Hematopoietic multipotent progenitor cell treated with erythropoietin and hydrocortisone succinate and interleukin-3 and kit ligand, for 17 days (in vitro differentiated cells): Measurements from ENCODE around the gene THADA.
"Not testable (repeated sequence)": the region's sequence is repeated elsewhere in the genome, so short reads cannot be mapped to it uniquely, and the experiment has no call there.

Experiments
- DNase-seq: peaks from one replicate; pipeline ENCODE4 v3.0.0-alpha.2; 2015; ENCODE audit warnings: low spot score

THADA gene

DNA sequence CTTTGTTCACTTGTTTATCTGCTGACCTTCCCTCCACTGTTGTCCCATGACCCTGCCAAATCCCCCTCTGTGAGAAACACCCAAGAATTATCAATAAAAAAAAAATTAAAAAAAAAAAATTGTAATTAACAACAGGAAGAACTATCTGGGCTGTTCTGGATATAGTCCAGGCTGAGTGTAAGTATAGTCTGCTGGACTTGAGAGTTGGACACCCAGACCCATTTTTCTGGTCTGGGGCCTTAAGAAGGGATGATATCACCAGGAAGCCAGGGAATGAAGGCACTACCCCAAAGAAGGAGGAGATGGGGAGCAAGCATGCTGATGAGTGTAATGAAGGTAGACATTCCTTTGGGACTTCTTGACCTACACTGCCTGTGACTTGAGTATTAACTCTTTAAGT is 297.3 kb downstream of the THADA start:
- DNase-seq = no peak

DNA sequence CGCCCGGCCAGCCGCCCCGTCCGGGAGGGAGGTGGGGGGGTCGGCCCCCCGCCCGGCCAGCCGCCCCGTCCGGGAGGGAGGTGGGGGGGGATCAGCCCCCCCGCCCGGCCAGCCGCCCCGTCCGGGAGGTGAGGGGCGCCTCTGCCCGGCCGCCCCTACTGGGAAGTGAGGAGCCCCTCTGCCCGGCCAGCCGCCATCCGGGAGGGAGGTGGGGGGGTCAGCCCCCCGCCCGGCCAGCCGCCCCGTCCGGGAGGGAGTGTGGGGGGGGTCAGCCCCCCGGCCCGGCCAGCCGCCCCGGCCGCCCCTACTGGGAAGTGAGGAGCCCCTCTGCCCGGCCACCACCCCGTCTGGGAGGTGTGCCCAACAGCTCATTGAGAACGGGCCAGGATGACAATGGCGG is 298.1 kb downstream of the THADA start:
- DNase-seq = not testable (repeated sequence)

DNA sequence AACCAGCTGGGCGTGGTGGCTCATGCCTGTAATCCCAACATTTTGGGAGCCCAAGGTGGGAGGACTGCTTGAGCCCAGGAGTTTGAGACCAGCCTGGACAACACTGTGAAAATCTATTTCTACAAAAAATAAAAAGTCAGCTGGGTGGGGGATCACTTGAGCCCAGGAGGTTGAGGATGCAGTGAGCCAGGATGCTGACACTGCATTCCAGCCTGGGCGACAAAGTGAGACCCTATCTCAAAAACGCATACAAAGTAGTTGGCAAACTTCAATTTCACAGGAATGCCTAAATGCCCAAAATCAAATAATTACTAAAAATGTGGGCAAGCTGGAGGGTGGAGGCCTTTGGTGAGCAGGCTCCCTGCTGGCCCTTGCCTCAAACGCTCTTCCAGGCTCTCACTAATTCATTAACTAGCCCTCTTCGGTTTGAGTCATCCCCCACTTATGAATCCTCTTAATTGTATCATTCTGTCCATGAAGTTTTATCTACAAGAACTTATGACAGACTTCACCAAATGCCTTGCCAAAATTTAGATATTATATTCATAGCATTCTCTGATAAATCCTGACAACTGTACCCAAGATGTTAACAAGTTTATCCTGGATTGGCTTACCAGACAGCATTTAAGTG is 300.8 kb downstream of the THADA start:
- DNase-seq = no peak

DNA sequence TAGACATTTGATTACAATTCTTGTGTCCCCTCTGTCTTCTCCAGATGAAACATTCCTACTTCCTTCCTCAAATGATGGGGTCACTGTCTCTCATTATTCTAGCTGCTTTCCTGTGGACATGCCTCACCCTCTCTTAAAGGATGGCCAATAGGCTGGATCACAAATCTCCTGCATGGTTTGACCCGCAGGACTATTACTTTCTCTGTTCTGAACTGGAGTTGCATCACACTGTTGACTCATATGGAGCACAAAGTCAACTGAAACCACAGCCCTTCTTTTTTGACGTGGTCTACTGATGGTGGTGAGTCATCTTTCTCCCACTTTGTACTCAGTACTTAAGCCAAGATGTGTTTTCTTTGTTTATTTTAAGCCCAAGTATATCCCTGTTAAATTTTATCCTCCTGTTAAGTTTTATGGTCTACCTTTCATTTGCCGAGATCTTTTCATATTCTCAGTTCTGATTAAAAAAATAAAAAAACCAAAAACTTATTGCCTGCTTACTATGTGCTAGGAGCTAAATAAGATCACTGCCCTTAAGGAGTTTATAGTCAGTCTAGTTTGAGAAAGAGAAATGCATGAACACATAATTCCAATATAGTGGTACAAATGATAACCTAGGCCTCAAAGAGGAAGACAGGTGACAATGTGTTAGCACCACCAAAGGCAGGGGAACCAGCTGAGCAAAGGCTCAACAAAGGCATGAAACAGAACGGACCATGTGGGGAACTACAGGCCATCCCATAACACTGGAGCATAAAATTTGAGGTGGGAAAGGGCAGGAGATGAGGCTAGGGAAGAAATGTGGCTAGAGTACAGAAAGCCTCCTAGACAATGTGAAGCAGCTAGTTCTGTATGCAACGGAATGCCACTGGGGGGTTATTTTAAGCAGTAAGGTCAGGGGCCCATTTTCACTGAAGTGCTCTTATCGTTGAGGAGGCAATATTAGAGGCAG is 301.8 kb downstream of the THADA start:
- DNase-seq = no peak

DNA sequence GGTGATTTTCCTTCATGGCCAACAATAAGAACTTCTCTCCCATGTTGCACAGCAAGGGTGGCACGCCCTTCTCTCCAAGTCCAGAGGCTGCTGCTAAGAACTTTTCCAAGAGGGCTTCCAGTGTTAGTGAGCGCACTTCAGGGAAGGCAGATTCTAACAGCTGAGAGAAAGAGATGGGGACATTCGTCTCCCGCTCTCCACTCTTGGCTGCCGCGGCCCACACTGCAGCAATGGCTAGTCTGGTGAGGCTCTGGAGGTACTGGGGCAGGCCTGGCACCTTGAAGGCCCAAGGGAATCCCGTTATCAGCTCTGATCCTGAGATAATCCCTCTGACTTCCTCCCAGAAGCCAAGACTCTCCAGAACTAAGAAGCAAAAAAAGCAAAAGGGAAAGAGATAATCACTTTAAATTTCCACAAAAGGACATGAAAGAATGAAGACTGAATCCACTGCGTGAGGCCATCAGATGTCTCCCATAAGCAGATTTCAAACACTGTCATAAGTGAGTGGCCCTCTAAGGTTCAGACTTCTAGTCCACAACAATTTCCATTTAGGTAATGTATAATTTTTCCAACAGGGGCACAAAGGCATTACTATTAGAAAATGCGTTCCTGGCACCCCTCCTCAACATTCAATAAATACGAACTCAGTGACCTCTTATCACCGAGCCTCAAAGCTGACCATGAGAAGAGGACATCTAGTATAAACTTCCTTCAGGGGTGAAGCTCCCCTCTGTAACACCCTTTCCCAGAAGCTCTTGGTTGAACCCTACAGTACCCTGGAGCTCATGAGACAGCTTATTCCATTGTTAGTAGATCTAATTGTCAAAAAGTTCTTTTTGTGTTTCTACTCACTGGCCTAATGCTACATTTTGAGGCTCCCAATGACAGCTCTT is 302.7 kb downstream of the THADA start:
- no peak for DNase-seq

DNA sequence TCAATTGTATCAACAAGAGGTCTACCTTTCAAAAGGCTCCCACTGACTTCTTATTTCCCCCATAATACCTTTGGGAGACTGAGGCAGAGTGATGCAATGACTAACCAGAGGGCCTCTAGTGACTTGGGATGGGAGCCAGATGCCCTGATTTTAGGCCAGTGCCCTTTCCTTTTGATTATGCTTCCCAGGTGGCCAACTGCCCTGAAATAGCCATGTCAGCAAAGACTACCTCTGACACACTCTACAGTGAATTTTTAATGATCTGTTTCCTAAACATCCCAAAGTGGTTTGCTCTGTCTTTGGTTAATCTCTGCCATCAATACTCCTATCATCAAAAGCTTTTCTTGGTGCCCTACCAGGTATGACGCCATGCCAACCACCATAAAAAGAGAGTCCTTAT is 303.5 kb downstream of the THADA start:
- DNase-seq = no peak

DNA sequence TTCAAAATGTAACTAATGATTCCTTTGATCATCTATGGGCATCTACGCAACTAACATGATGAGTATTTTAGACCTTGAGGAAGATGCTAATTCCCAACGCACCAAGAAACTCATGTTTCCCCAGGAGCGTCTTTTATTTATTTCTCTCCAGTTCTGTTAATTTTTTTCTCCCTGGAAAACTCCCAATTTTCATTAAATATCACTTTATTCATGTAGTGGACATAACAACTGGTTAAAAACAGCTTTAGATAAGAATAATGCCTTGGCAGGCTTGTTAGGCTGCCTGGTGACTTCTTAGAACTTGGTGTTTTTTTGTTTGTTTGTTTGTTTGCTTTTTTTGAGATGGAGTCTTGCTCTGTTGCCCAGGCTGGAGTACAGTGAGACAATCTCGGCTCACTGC is 306.5 kb downstream of the THADA start:
- no peak for DNase-seq

DNA sequence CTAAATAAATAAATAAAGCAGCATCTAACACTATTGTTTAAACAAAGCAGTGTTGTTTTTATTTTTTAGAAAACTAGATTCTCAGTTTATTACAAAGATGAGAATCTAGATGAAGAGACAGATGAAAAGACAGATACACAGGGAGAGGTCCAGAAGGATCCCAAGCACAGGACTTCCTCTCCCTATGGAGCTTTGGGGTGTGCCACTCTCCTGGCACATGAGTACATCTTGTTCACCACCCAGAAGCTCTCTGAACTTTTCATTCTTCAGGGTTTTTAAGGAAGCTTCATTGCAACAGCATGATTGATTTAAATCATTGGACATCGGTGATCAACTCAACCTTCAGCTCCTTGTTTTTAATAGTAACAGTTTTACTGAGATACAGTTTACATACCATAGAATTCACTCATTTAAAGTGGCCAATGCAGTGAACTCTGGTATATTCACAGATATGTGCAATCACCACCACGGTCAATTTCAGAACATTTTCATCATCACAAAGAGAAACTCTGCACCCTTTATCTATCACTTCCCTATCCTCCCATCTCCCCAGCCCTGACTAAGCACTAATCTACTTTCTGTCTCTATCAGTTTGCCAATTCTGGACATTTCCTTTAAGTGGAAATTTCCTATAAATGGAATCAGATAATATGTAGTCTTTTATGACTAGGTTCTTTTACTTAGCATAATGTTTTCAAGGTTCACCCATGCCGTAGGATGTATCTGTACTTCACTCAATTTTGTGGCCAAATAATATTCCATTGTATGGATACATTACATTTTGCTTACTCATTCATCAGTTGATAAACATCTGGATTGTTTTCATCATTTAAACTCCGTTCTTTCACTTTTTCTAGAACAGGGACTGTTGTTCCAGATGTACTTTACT is 307.2 kb downstream of the THADA start:
- no peak for DNase-seq

DNA sequence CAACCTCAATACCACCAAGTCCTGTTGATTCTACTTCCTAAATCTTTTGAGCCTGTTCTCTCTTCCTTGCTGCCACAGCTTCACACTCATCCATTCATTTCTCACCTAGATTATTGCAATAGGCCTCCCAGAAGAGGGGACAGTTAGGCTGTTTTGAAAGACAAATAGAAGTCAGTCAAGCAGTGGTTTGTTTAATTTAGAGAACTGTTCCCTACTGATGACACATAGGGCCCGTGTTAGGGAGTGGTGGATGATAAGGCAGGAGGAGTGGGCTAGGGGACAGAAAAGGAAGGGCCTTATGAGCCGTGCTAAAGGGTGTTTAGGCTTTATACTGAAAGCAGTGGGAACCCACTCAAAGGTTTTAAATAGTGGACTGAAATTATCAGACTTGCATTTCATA is 309.9 kb downstream of the THADA start:
- DNase-seq = no peak

DNA sequence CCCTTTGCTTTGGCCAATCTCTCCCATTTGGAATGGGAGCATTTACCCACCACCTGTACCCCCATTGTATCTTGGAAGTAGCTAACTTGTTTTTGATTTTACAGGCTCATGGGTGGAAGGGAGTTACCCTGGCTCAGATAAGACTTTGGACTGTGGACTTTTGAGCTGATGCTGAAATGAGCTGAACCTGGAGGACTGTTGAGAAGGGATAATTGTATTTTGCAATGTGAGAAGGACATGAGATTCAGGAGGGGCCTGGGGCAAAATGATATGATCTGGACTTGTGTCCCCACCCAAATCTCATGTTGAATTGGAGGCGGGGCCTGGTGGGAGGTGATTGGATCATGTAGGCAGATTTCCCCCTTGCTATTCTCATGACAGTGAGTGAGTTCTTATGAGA is 310.9 kb downstream of the THADA start:
- DNase-seq = no peak

DNA sequence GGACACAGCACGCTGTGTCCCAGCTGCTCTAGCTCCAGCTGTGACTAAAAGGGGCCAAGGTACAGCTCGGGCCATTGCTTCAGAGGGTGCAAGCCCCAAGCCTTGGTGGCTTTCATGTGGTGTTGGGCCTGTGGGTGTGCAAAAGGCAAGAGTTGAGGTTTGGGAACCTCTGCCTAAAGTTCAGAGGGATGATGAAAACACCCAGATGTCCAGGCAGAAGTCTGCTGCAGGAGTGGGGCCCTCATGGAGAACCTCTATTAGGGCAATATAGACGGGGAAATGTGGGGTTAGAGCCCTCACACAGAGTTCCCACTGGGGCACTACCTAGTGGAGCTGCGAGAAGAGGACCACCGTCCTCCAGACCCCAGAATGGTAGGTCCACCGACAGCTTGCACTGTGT is 311.5 kb downstream of the THADA start:
- DNase-seq = not testable (repeated sequence)

DNA sequence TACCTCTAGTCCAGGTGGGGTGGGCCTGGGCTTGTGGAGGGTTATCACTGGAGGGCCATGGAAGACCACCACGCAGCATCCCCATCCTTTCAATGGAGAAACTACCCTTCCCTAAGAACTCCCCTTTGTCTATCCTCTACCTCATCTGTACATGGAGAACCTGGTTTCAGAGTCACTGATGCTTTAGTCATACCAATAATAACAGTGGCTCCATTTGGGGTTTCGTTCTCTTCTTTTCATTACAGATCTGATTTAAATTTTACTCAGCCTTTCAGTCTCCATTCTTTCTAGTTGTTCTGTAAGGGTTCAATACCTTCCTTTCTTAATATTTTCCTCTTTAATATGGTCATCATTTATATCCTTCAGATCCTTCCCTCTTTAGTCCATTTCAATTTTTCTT is 314.8 kb downstream of the THADA start:
- DNase-seq = no peak

DNA sequence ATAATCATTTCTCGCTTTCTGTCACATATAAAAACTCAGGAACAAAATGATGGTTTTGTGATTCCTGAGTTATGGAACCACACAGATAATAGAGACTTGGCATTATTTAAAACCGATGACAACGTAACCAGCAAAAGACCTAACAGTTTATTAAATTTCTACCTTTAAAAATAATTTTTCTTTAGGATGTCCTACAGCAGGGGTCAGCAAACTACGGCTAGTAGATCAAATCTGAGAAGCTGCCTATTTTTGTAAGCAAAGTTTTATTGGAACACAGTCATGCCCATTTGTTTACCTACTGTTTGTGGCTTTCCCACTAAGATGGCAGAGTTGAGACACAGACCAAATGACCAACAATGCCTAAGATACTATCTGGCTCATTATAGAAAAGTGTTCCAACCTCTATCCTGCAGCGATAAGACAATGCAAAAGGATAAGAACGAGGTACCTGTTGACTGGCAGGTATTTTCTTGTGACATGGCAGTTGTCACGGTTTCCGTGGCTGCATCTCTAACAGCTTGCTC is 316.5 kb downstream of the THADA start:
- DNase-seq = no peak

DNA sequence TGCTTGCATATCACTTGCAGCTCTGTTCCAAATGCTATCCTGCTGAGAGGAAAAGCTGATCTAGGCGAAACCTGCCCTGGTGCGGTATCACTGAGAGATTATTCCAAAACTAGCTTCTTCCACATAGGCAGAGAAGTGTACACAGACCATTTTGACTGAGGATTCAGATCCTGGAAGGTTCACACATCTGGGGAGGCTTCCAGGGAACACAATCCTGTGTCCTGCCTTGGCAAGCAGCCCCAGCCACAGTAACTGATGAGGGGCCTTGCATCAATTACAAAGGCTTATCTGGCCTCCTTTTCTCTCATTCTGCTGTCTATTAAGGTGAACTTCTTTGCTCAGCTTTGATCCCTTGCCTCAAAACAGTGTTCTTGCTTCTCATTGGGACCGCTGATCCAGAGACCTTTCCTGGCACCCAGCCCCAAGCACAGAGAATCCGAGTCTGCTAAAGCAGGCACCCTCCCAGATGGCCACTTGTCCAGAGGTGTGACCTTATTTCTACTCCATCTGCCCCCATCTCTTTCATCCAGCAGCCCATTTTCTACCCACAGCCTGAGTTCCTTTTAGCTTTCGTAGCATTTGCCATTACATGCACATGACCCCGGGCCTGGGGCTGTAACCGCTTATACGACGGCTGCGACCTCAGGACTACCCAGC is 317.1 kb downstream of the THADA start:
- no peak for DNase-seq

DNA sequence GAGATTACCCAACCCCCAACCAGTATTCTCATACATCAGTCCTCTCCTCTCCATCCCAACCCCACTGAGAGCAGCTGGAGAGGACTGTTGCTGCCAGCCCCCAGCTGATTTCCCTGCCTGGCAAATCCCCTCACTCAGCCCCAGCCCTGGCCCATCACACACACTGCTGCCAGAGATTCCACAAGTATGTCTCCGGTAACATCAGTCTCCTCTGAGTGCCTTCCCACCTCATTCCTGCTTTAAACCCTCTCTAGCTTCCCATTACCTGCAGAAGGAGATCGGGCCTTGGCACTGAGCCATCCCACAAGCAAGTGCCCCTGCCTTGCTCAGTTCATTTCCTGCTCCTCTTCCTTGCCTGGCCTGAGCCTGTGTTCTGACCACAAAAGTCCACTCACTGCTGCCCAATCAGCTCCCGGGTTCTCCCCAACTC is 318.9 kb downstream of the THADA start:
- DNase-seq = no peak

DNA sequence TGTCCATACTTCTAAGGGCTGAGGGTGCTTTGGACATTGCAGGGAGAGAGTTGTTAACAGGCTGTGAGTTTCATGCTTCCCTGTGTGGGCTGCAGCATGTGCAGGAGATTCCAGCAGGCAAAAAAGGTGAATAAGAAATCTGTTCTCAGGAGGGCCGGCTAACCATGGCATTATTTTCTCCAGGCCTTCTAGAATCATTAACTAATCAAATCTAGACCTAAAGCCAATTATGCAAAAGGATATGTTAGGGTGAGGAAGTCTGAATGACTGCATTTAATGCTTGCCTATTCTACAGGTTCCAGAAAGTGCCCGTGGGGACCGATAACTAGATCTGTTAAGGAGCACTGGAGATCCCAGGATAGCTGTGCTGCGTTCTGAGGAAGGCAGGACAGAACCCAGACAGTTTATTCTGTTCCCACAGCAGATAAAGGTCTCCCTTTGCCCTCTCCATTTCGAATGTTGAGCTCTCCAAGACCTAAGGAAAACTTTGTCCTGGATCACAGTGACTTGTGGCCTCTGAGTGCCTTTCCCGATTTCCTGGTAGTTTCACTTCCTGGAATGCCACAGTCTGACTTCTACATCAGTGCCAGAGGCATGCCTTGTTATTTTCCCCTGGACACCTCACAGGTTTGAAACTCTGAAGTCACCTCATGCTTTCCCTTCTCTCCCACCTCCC is 319.4 kb downstream of the THADA start:
- DNase-seq = no peak

DNA sequence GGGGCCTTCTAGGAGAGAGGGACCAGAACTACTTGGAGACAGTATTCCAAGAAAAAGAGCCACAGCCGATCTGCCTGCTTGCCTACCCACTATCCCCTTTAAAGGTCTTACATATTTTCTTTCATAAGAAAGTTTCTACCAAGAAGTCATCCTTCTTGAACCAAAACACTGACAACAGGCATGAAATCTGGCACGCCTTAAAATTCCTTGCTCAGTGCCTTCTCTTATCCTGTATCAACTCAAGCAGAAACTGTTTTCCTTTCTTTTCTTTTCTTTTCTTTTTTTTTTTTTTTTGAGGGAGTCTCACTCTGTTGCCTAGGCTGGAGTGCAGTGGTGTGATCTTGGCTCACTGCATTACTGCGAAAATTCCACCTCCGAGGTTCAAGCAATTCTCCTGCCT is 321.1 kb downstream of the THADA start:
- no peak for DNase-seq

DNA sequence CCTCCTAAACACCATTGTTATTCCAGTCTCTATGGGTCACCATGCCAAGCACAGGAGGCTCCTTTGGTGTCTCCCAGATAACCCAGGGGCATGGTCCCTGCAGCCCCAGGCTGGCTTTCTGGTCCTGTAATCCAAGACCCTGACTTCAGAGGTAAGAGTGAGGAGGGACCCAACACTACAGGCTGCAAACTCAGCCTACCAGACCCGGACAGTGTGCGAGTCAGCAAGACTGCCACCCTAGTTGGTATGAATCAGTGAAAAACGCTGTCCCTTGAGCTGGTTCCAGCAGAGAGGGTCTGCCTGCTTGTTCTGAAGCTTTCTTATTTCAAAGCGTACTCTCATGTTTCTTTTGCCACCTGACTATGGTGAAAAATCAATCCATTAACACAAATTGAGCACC is 321.8 kb downstream of the THADA start:
- DNase-seq = no peak

DNA sequence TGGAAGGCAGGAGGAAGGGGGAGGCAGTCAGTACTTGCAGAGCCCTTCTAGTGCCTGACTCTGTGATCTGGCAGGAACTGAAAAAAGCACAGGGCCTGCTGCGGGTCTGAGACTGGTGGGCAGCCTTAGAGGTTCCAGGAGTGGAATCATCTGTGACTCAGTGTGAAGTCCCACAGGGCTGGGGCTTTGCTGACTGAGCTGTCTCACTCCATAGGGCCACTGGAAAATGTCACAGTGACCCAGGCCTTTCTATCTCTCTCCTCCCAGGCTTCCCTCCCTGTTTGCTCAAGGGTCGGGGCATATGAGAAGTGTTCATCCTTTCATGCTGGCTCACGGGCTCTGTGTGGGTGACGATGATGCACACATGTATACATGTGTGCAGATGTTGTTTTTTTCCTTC is 322.3 kb downstream of the THADA start:
- DNase-seq = no peak
